SIG-M5 (cell line): Measurements from ENCODE around the gene ASMT.
"Not testable (repeated sequence)": the region's sequence is repeated elsewhere in the genome, so short reads cannot be mapped to it uniquely, and the experiment has no call there.

Source experiments
- DNase-seq: peaks from one replicate; lab custom pipeline; 2025; lab: John Stamatoyannopoulos, UW

Gene ASMT

GRCh38 chrX:1652011-1652811, 37.4 kb downstream of the ASMT start:
- peak; percentile 27 for DNase-seq

GRCh38 chrX:1656379-1656778, 41.5 kb downstream of the ASMT start:
- DNase-seq = no peak

- peak; percentile 3 for DNase-seq
These were observed 42.7 kb downstream of the ASMT start for GRCh38 chrX:1657367-1658070.

GRCh38 chrX:1658071-1658491, 43.2 kb downstream of the ASMT start:
- DNase-seq = no peak

- DNase-seq = no peak
These were observed 45.0 kb downstream of the ASMT start for GRCh38 chrX:1659664-1660461.

GRCh38 chrX:1661048-1661921, 46.4 kb downstream of the ASMT start:
- no peak for DNase-seq

GRCh38 chrX:1661922-1662221, 47.0 kb downstream of the ASMT start:
- no peak for DNase-seq

GRCh38 chrX:1667566-1667965, 52.7 kb downstream of the ASMT start:
- DNase-seq = no peak

GRCh38 chrX:1673337-1673736, 58.5 kb downstream of the ASMT start:
- DNase-seq = no peak

- DNase-seq = no peak
These were observed 62.0 kb downstream of the ASMT start for GRCh38 chrX:1676866-1677265.

- no peak for DNase-seq
These were observed 64.4 kb downstream of the ASMT start for GRCh38 chrX:1679238-1679637.

GRCh38 chrX:1681439-1681838, 66.6 kb downstream of the ASMT start:
- no peak for DNase-seq

GRCh38 chrX:1681856-1682255, 67.0 kb downstream of the ASMT start:
- DNase-seq = not testable (repeated sequence)

GRCh38 chrX:1682501-1682900, 67.6 kb downstream of the ASMT start:
- not testable (repeated sequence) for DNase-seq

GRCh38 chrX:1684883-1685282, 70.0 kb downstream of the ASMT start:
- DNase-seq = not testable (repeated sequence)

GRCh38 chrX:1685444-1685880, 70.6 kb downstream of the ASMT start:
- not testable (repeated sequence) for DNase-seq

- no peak for DNase-seq
These were observed 71.8 kb downstream of the ASMT start for GRCh38 chrX:1686642-1687041.
